ENCODE measurements around the gene EVA1C.
A peak's percentile ranks its signal among the peaks of the same experiment; 100 is the strongest.
"Not testable (repeated sequence)": the region's sequence is repeated elsewhere in the genome, so short reads cannot be mapped to it uniquely, and the experiment has no call there.

Gene EVA1C

DNA sequence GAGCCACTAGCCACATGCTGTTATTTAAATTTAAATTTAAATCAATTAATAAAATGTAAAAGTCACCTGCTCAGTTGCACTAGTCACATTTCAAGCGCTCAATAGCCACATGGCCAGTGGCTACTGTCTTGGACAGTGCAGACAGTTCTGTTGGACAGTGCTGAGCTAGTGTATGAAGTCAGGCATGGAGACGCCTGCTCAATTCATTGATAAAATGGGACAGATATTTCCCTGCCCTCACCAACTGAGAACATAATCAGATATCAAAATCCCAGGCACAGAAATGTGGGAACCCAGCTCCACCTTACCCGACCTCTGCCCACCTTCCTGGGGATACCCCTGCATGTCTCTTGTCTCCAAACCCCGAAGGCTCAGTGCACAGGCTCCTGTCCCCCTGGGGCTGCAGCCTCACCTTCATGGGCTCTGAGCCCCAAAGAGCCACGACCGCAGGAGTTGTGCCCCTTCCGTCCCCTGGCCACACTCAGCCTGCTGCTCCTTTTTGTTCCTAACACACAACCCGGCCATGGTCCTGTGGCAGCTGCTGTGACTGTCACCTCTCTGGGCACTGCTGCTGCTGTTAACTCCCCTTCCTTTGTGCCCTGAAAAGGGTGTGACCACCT is 109.3 kb downstream of the EVA1C start:
- DNase-seq: no peak

GRCh38 chr21:32523463-32523862 is 111.0 kb downstream of the EVA1C start:
- no peak for DNase-seq

DNA sequence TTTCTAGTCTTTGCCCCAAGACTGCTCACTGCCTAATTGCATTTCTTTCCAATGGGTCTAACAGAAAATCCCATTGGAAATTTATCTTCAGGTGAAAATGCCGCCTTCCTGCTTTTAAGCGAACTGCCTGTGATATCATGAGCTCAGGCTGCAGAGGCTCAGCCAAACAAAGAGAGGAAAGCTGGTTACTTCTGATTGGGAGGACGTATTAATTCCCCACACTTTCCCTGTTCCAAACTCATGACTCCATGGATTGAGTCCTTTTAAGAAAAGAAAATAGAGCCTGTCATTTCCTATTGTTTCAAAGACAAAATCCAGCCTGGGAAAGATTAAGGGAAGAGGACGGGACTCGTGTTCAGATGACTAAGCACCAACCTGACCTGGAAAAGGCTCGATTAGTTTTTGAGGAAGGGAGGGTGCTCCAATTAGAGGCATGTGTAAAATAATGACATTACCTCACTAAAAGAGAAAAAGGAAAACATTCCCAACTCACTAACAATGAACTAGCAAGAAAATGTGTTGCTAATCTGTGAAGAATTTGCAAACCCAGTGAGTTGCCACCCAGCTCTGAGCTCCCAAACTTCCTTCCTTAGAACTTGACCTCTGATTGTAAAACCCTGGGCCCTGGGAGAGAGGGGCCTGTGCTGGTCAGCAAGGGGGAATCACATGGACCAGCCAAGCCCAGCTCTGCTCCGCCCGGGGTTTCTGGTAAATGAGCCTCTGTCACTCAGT is 111.6 kb downstream of the EVA1C start:
- peak in 1 of 58 donors; percentile 17 for DNase-seq

GRCh38 chr21:32525282-32525681 is 112.8 kb downstream of the EVA1C start:
- DNase-seq: no peak

- DNase-seq: no peak
Observed at GRCh38 chr21:32529679-32530078, 117.2 kb downstream of the EVA1C start.

- DNase-seq: not testable (repeated sequence)
Observed at GRCh38 chr21:32530809-32531208, 118.3 kb downstream of the EVA1C start.

GRCh38 chr21:32531561-32531960 is 119.1 kb downstream of the EVA1C start:
- not testable (repeated sequence) for DNase-seq

GRCh38 chr21:32532636-32533035 is 120.1 kb downstream of the EVA1C start:
- no peak for DNase-seq

- DNase-seq: no peak
Observed at GRCh38 chr21:32533053-32533452, 120.5 kb downstream of the EVA1C start.

DNA sequence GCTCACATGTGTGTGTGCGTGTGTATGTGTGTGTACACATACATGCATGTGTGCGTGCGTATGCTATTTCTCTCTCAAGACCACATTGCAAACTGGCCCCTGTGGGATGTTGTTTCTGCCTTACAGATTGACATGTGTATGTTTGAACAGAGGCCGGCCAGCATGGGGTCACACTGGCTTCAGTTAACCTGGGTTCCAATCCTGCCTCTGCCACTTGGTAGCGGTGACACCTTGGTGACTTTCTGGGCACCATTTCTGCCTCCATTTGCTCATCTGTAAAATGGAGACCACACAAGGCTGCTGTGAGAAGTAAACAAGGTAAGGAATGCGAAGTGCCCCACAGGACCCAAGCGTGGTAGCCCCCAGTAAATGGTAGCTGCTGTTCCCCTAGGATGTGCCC is 121.1 kb downstream of the EVA1C start:
- DNase-seq: no peak

DNA sequence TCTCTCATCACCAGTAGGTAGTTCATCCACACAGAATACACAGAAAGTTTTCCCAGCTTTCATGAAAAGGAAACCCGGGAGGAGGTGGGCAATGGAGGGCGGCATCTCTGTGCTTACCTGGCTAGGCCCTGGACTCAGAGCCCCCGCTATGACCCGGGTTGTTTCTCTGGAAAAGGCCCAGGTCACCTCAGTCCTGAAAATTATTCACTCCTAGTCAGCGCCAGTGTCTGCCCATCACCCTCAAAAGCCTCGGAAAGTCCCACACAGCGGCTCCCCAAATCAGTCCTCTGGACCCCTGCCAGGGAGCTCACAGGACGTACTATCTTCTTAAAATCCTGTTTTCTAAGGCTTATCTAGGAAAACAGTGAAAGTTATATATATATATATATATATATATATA is 121.6 kb downstream of the EVA1C start:
- DNase-seq: no peak

- no peak for DNase-seq
Observed at GRCh38 chr21:32535612-32536011, 123.1 kb downstream of the EVA1C start.

GRCh38 chr21:32537569-32537881 is 125.0 kb downstream of the EVA1C start:
- no peak for DNase-seq

DNA sequence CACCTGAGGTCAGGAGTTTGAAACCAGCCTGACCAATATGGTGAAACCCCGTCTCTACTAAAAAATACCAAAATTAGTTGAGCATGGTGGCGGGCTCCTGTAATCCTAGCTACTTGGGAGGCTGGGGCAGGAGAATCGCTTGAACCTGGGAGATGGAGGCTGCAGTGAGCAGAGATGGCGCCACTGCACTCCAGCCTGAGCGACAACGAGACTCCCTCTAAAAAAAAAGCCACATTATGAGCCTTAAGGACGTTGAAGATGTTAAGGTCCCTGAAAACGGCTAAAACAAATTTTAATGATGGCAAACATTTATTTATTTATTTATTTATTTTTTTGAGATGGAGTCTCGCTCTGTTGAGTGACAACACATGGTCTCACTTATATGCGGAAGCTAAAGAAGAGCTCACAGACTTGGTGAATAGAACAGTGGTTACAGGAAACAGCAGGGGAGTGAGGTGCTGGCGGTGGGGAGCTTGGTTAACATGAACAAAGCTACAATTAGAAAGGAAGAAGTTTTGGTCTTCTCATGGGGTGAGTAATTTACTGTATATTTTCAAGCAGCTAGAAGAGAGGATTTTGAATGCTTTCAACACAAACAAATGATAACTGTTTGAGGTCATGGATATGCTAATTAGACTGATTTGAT is 125.8 kb downstream of the EVA1C start:
- no peak for DNase-seq

DNA sequence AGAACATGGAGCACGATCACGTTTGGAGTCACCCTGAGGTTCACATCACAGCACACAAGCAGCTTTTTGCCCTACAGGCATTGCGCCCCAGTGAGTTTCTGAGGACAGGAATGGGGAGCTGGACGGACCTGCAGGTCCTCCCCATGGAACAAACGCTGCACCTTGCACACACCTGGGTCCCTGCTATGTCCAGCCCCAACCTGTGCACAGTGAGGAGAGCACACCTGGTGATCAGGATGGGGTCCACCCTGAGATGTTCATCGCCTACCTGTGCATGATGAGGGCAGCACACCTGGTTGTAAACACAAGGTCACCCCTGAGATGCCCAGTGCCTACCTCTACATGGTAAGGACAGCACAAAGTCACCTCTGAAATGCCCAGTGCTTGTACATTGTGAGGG is 126.9 kb downstream of the EVA1C start:
- no peak for DNase-seq

DNA sequence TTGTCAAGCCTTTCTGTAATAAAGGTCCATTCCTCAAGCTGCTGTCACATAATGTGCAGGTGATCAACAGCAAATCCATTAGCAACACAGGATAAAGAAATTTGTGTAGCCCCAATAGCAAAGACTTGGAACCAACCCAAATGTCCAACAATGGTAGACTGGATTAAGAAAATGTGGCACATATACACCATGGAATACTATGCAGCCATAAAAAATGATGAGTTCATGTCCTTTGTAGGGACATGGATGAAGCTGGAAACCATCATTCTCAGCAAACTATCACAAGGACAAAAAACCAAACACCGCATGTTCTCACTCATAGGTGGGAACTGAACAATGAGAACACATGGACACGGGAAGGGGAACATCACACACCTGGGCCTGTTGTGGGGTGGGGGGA is 130.6 kb downstream of the EVA1C start:
- not testable (repeated sequence) for DNase-seq

- no peak for DNase-seq
Observed at GRCh38 chr21:32543975-32544374, 131.5 kb downstream of the EVA1C start.

GRCh38 chr21:32544697-32545096 is 132.2 kb downstream of the EVA1C start:
- DNase-seq: no peak

GRCh38 chr21:32545948-32546441 is 133.5 kb downstream of the EVA1C start:
- DNase-seq: no peak

DNA sequence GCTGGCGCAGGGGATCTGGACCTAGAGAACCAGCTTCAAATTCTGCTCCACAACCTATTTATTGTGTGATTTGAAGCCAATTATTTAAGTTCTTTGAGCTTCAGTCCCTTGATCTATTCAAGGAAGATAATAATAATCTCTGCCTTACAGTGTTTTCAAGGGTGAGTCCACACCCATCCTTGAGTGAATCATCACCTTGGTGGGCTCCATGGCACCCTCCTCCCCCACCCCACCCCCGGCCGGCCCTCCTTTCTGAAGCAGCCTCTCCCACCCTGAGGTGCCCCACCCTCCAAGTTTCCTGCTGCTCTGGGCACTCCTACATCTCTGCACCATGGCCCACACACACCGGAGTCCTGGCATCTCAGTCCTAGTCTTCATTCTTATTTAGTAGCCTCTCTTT is 134.5 kb downstream of the EVA1C start:
- no peak for DNase-seq

DNA sequence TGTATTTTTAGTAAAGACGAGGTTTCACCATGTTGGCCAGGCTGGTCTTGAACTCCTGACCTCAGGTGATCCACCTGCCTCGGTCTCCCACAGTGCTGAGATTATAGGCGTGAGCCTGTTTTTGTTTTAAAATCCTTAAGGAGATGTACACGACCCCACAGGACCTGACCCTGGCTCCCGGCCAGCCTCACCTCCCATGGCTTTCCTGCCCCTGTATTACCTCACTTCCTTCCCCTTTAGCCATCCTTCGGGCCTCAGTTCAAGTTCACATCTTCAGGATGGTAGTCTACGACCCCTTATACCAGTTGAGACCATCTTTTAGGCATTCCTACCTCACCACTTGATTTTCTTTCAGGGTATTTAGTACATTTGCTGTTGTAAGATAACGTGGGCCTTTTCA is 136.5 kb downstream of the EVA1C start:
- DNase-seq: no peak

- no peak for DNase-seq
Observed at GRCh38 chr21:32549440-32549839, 136.9 kb downstream of the EVA1C start.

- DNase-seq: no peak
Observed at GRCh38 chr21:32549886-32550285, 137.4 kb downstream of the EVA1C start.
